ENCODE results near the gene BUB1B.
"Not testable (repeated sequence)": the region's sequence is repeated elsewhere in the genome, so short reads cannot be mapped to it uniquely, and the experiment has no call there.

BUB1B gene

GRCh38 chr15:40137303-40138200, 23.3 kb upstream of the BUB1B start:
- no peak for DNase-seq

GRCh38 chr15:40138201-40138570, 22.7 kb upstream of the BUB1B start:
- not testable (repeated sequence) for DNase-seq

- DNase-seq = no peak
These were observed 18.4 kb upstream of the BUB1B start for GRCh38 chr15:40142428-40142827.

GRCh38 chr15:40146037-40146436, 14.8 kb upstream of the BUB1B start:
- no peak for DNase-seq

- DNase-seq = no peak
These were observed 11.5 kb upstream of the BUB1B start for GRCh38 chr15:40149339-40149738.

- peak in 1 of 2 donors; percentile 5 for DNase-seq
These were observed 10.5 kb upstream of the BUB1B start for GRCh38 chr15:40150163-40150925.

- no peak for DNase-seq
These were observed 9.4 kb upstream of the BUB1B start for GRCh38 chr15:40151499-40151898.

- DNase-seq = no peak
These were observed 8.9 kb upstream of the BUB1B start for GRCh38 chr15:40151991-40152390.

- not testable (repeated sequence) for DNase-seq
These were observed 6.0 kb upstream of the BUB1B start for GRCh38 chr15:40154821-40155220.

- DNase-seq = no peak
These were observed 5.5 kb upstream of the BUB1B start for GRCh38 chr15:40155270-40155910.

GRCh38 chr15:40157778-40158447, 3.0 kb upstream of the BUB1B start:
- DNase-seq = no peak

GRCh38 chr15:40160021-40160420, 848 bp upstream of the BUB1B start:
- no peak for DNase-seq

GRCh38 chr15:40161693-40162391, 973 bp downstream of the BUB1B start:
- no peak for DNase-seq

- DNase-seq = no peak
These were observed 1.7 kb downstream of the BUB1B start for GRCh38 chr15:40162552-40162951.

- DNase-seq = no peak
These were observed 3.0 kb downstream of the BUB1B start for GRCh38 chr15:40163657-40164416.

- not testable (repeated sequence) for DNase-seq
These were observed 6.5 kb downstream of the BUB1B start for GRCh38 chr15:40167374-40167773.

- no peak for DNase-seq
These were observed 14.3 kb downstream of the BUB1B start for GRCh38 chr15:40175160-40175559.

- no peak for DNase-seq
These were observed 21.6 kb downstream of the BUB1B start for GRCh38 chr15:40182358-40183029.

GRCh38 chr15:40183636-40184463, 23.0 kb downstream of the BUB1B start:
- DNase-seq = no peak

- DNase-seq = no peak
These were observed 29.7 kb downstream of the BUB1B start for GRCh38 chr15:40190591-40190990.

All from stimulated activated CD4-positive, alpha-beta T cell treated with anti-CD3 and anti-CD28 coated beads, Interleukin-2, amount 100 ng/mL, for 24 hours (primary cell).